Neural cell (in vitro differentiated cells): ENCODE results near the gene SLFN12L. TPM values are rescaled to one million over a fixed set of nuclear protein-coding genes. Genes with fewer than 3 reads are reported as not detected.

Experiments used
- H2AFZ ChIP-seq: fragments of 200-600, 300-800 bp; sonication (generic), shearing (Covaris generic); 2 replicates; pipeline ENCODE4 v1.6.0; 2014; ENCODE audit warnings: low read depth, mild to moderate bottlenecking, antibody characterized with exemption, low read length, moderate library complexity
- H3F3A ChIP-seq: fragments of 200-600 bp; shearing (Covaris generic); 2 replicates; pipeline ENCODE4 v1.6.1; 2016; ENCODE audit warnings: mild to moderate bottlenecking, moderate library complexity, mixed read lengths, antibody characterized with exemption, low read length; ENCODE audit not compliant: insufficient read depth, poor library complexity, severe bottlenecking
- H3K27ac ChIP-seq: fragments of 200-600, 300-800 bp; sonication (generic), shearing (Covaris generic); 2 replicates; pipeline ENCODE4 v1.5.1; 2014; ENCODE audit warnings: mild to moderate bottlenecking, low read length, moderate library complexity
- H3K27me3 ChIP-seq: fragments of 300-800, 200-600 bp; sonication (generic), shearing (Covaris generic); 2 replicates; pipeline ENCODE4 v1.6.0; 2014; ENCODE audit warnings: mild to moderate bottlenecking, low read depth, low read length, moderate library complexity; ENCODE audit not compliant: insufficient read depth
- H3K36me3 ChIP-seq: fragments of 300-800, 200-600 bp; sonication (generic), shearing (Covaris generic); 2 replicates; pipeline ENCODE4 v1.5.1; 2014; ENCODE audit warnings: mild to moderate bottlenecking, antibody characterized with exemption, low read length, moderate library complexity; ENCODE audit not compliant: insufficient read depth
- H3K4me2 ChIP-seq: fragments of 300-800, 200-600 bp; sonication (generic), shearing (Covaris generic); 2 replicates; pipeline ENCODE4 v1.6.0; 2014; ENCODE audit warnings: mild to moderate bottlenecking, low read length
- H3K4me3 ChIP-seq: fragments of 300-800, 200-600 bp; sonication (generic), shearing (Covaris generic); 2 replicates; pipeline ENCODE4 v1.5.1; 2014; ENCODE audit warnings: mild to moderate bottlenecking, low read length, moderate library complexity
- H3K79me2 ChIP-seq: fragments of 200-600 bp; shearing (Covaris generic); replicated peaks from 2 replicates; pipeline ENCODE4 v1.6.0; 2014; ENCODE audit warnings: mild to moderate bottlenecking, low read length, moderate library complexity; ENCODE audit not compliant: insufficient read depth
- H3K9ac ChIP-seq: fragments of 300-800, 200-600 bp; sonication (generic), shearing (Covaris generic); 2 replicates; pipeline ENCODE4 v1.6.1; 2016; ENCODE audit warnings: mild to moderate bottlenecking, low read length, mixed read lengths
- H3K9me2 ChIP-seq: fragments of 200-600 bp; shearing (Covaris generic); 2 replicates; pipeline ENCODE4 v1.6.1; 2016; ENCODE audit warnings: mild to moderate bottlenecking, low read length, mixed read lengths; ENCODE audit not compliant: insufficient read depth
- H3K9me3 ChIP-seq: fragments of 200-600, 300-800 bp; sonication (generic), shearing (Covaris generic); 2 replicates; pipeline ENCODE4 v1.6.1; 2016; ENCODE audit warnings: mild to moderate bottlenecking, mixed run types, low read length, moderate library complexity, mixed read lengths
- H4K20me1 ChIP-seq: fragments of 200-600 bp; shearing (Covaris generic); 2 replicates; pipeline ENCODE4 v1.6.1; 2016; ENCODE audit warnings: mild to moderate bottlenecking, mixed run types; ENCODE audit not compliant: insufficient read depth
- EP300 ChIP-seq: fragments of 450-650 bp; conservative IDR thresholded peaks from 2 replicates; pipeline ENCODE4 v1.6.1; 2014; ENCODE audit warnings: antibody characterized with exemption, mild to moderate bottlenecking, moderate library complexity; ENCODE audit not compliant: poor library complexity, severe bottlenecking
- EZH2 ChIP-seq: fragments of 200-600, 300-800 bp; shearing (Covaris generic), sonication (generic); IDR thresholded peaks from 2 replicates; pipeline ENCODE4 v1.6.1; 2014; ENCODE audit warnings: antibody characterized with exemption, low read length, borderline replicate concordance, mild to moderate bottlenecking; ENCODE audit not compliant: insufficient read depth, poor library complexity, severe bottlenecking
- MXI1 ChIP-seq: fragments of 450-650 bp; conservative IDR thresholded peaks from 2 replicates; pipeline ENCODE4 v1.6.1; 2014; ENCODE audit warnings: antibody characterized with exemption, mild to moderate bottlenecking; ENCODE audit not compliant: poor library complexity, severe bottlenecking
- POLR2AphosphoS5 ChIP-seq: IDR thresholded peaks from 2 replicates; pipeline ENCODE4 v1.6.1; 2012
- RAD21 ChIP-seq: fragments of 450-650 bp; conservative IDR thresholded peaks from 2 replicates; pipeline ENCODE4 v1.6.1; 2014; ENCODE audit warnings: antibody characterized with exemption, mild to moderate bottlenecking, moderate library complexity
- SMC3 ChIP-seq: fragments of 450-650 bp; conservative IDR thresholded peaks from 2 replicates; pipeline ENCODE4 v1.6.1; 2014; ENCODE audit warnings: antibody characterized with exemption, mild to moderate bottlenecking, moderate library complexity; ENCODE audit not compliant: poor library complexity
- TAF1 ChIP-seq: IDR thresholded peaks from 2 replicates; pipeline ENCODE4 v1.6.1; 2012; ENCODE audit warnings: low read depth
- polyA plus RNA-seq: library from polyadenylated mRNA; depleted of rRNA; stranded (reverse); fragments of >200 nt; gene quantifications from 2 replicates; pipeline ENCODE4 v1.2.3, GENCODE V29; 2014
- TF ChIP-seq, protein P1 (sequence below): fragments of 450-650 bp; IDR thresholded peaks from 2 replicates; pipeline ENCODE4 v1.5.1; 2014; ENCODE audit warnings: antibody characterized with exemption, mild to moderate bottlenecking, moderate library complexity; ENCODE audit not compliant: poor library complexity, severe bottlenecking
- TF ChIP-seq, protein P2 (sequence below): IDR thresholded peaks from 2 replicates; pipeline ENCODE4 v1.6.1; 2012; ENCODE audit warnings: borderline replicate concordance

SLFN12L gene
- polyA plus RNA-seq, 1 donor from 2014 or later, result not detected

DNA sequence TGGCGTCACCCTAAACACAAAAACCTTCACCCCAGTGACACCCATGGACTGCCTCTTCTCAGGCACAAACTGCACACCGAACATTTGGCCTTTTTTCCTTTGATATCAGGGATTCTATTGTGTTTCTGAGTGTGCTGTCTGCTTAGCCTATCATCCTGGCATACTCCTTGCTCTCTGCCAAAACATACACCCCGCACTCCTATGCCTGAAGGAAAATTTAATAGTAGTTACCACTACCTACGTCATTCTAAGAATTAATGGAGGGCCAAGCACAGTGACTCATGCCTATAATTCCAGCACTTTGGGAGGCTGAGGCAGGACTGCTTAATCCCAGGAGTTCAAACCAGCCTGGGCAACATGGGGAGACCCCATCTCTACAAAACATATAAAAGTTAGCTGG lies 69.0 kb downstream of the SLFN12L start:
- Histone ChIP-seq H3K9ac (no peak overlapping the region), H3K36me3 (no peaks in the 10 kb centered on the region), H4K20me1 (no peaks in the 10 kb centered on the region), H3K9me3 (no peaks in the 10 kb centered on the region), H2AFZ (no peak overlapping the region), H3K27ac (no peak overlapping the region), H3K4me3 (no peak overlapping the region), H3K9me2 (no peaks in the 10 kb centered on the region), H3K27me3 (peaks cover 6% of the 10 kb centered on the region), H3K4me2 (no peak overlapping the region), H3K79me2 (no peaks in the 10 kb centered on the region), H3F3A (no peaks in the 10 kb centered on the region)
- TF ChIP-seq EZH2, result no peak
- no peak for TF ChIP-seq TAF1
- no peak for TF ChIP-seq MXI1
- TF ChIP-seq, protein P1, sequence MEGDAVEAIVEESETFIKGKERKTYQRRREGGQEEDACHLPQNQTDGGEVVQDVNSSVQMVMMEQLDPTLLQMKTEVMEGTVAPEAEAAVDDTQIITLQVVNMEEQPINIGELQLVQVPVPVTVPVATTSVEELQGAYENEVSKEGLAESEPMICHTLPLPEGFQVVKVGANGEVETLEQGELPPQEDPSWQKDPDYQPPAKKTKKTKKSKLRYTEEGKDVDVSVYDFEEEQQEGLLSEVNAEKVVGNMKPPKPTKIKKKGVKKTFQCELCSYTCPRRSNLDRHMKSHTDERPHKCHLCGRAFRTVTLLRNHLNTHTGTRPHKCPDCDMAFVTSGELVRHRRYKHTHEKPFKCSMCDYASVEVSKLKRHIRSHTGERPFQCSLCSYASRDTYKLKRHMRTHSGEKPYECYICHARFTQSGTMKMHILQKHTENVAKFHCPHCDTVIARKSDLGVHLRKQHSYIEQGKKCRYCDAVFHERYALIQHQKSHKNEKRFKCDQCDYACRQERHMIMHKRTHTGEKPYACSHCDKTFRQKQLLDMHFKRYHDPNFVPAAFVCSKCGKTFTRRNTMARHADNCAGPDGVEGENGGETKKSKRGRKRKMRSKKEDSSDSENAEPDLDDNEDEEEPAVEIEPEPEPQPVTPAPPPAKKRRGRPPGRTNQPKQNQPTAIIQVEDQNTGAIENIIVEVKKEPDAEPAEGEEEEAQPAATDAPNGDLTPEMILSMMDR, result no peak

DNA sequence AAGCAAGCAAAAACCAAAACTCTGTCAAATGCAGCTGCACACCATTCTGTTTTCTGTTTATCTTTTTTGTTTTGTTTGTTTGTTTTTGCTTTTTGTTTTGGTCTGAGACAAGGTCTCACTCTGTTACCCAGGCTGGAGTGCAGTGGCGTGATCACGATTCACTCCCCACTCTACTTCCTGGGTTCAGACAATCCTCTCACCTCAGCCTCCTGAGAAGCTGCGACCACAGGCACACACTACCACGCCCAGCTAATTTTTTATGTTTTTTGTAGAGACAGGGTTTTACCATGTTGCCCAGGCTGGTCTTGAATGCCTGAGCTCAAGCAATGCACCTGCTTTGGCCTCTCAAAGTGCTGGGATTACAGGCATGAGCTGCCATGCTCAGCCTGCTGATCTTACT lies 69.7 kb downstream of the SLFN12L start:
- Histone ChIP-seq H2AFZ (no peak overlapping the region), H3K9me2 (no peaks in the 10 kb centered on the region)

More for the DNA sequence above, 69.7 kb downstream of the SLFN12L start:
- Histone ChIP-seq H3K27ac (no peak overlapping the region), H3K9ac (no peak overlapping the region), H3K79me2 (no peaks in the 10 kb centered on the region), H3K4me2 (no peak overlapping the region), H3K9me3 (no peaks in the 10 kb centered on the region), H3K4me3 (no peak overlapping the region), H3K27me3 (peaks cover 13% of the 10 kb centered on the region), H3F3A (no peaks in the 10 kb centered on the region), H3K36me3 (no peaks in the 10 kb centered on the region), H4K20me1 (no peaks in the 10 kb centered on the region)
- no peak for TF ChIP-seq TAF1
- no peak for TF ChIP-seq EP300
- TF ChIP-seq, protein P1, result no peak
- no peak for TF ChIP-seq SMC3
- no peak for TF ChIP-seq EZH2
- no peak for TF ChIP-seq RAD21
- TF ChIP-seq POLR2AphosphoS5, result no peak
- TF ChIP-seq, protein P2, sequence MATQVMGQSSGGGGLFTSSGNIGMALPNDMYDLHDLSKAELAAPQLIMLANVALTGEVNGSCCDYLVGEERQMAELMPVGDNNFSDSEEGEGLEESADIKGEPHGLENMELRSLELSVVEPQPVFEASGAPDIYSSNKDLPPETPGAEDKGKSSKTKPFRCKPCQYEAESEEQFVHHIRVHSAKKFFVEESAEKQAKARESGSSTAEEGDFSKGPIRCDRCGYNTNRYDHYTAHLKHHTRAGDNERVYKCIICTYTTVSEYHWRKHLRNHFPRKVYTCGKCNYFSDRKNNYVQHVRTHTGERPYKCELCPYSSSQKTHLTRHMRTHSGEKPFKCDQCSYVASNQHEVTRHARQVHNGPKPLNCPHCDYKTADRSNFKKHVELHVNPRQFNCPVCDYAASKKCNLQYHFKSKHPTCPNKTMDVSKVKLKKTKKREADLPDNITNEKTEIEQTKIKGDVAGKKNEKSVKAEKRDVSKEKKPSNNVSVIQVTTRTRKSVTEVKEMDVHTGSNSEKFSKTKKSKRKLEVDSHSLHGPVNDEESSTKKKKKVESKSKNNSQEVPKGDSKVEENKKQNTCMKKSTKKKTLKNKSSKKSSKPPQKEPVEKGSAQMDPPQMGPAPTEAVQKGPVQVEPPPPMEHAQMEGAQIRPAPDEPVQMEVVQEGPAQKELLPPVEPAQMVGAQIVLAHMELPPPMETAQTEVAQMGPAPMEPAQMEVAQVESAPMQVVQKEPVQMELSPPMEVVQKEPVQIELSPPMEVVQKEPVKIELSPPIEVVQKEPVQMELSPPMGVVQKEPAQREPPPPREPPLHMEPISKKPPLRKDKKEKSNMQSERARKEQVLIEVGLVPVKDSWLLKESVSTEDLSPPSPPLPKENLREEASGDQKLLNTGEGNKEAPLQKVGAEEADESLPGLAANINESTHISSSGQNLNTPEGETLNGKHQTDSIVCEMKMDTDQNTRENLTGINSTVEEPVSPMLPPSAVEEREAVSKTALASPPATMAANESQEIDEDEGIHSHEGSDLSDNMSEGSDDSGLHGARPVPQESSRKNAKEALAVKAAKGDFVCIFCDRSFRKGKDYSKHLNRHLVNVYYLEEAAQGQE, result no peak
- no peak for TF ChIP-seq MXI1
